ENCODE results near the gene CENPX. TPM values are rescaled to one million over a fixed set of nuclear protein-coding genes. Genes with fewer than 3 reads are reported as not detected.

Gene CENPX
- total RNA-seq, 1 experiment from 2014 or later: 180 TPM

GRCh38 chr17:82059272-82060000 is 36.8 kb upstream of the CENPX start:
- H3K9me3 ChIP-seq (replicated peaks): no peaks in the 10 kb centered on the region
- H3K27me3 ChIP-seq (replicated peaks): no peaks in the 10 kb centered on the region
- H3K4me1 ChIP-seq (replicated peaks): peaks cover 7% of the 10 kb centered on the region
- no peak for DNase-seq (ENCODE audit: low read depth in 1 of 2, low spot score in 2 of 2)
- no peak overlapping the region for H3K27ac ChIP-seq
- no peak overlapping the region for H3K4me3 ChIP-seq
- H3K36me3 ChIP-seq: peaks cover 97% of the 10 kb centered on the region

- H3K9me3 ChIP-seq (replicated peaks): no peaks in the 10 kb centered on the region
- no peak overlapping the region for H3K4me3 ChIP-seq
- no peaks in the 10 kb centered on the region for H3K27me3 ChIP-seq (replicated peaks)
- no peak for DNase-seq (ENCODE audit: low read depth in 1 of 2, low spot score in 2 of 2)
- peaks cover 2% of the 10 kb centered on the region for H3K4me1 ChIP-seq (replicated peaks)
- peaks cover 97% of the 10 kb centered on the region for H3K36me3 ChIP-seq
- H3K27ac ChIP-seq: no peak overlapping the region
Observed at GRCh38 chr17:82058855-82059249, 36.2 kb upstream of the CENPX start.

GRCh38 chr17:82058230-82058854 is 35.7 kb upstream of the CENPX start:
- H3K36me3 ChIP-seq: peaks cover 97% of the 10 kb centered on the region
- H3K9me3 ChIP-seq (replicated peaks): no peaks in the 10 kb centered on the region
- no peak overlapping the region for H3K4me3 ChIP-seq
- no peak for DNase-seq (ENCODE audit: low read depth in 1 of 2, low spot score in 2 of 2)
- H3K27ac ChIP-seq: no peak overlapping the region
- peaks cover 6% of the 10 kb centered on the region for H3K4me1 ChIP-seq (replicated peaks)
- H3K27me3 ChIP-seq (replicated peaks): no peaks in the 10 kb centered on the region

- Histone ChIP-seq H3K4me1 (replicated peaks) (peaks cover 17% of the 10 kb centered on the region), H3K36me3 (peaks cover 92% of the 10 kb centered on the region), H3K27me3 (replicated peaks) (no peaks in the 10 kb centered on the region), H3K9me3 (replicated peaks) (no peaks in the 10 kb centered on the region), H3K4me3 (no peak overlapping the region), H3K27ac (no peak overlapping the region)
- no peak for DNase-seq (ENCODE audit: low read depth in 1 of 2, low spot score in 2 of 2)
Observed at GRCh38 chr17:82056729-82057621, 34.3 kb upstream of the CENPX start.

- Histone ChIP-seq H3K27me3 (replicated peaks) (no peaks in the 10 kb centered on the region), H3K9me3 (replicated peaks) (no peaks in the 10 kb centered on the region), H3K27ac (no peak overlapping the region), H3K4me3 (no peak overlapping the region), H3K36me3 (peaks cover 89% of the 10 kb centered on the region), H3K4me1 (replicated peaks) (peaks cover 20% of the 10 kb centered on the region)
- DNase-seq (ENCODE audit: low read depth in 1 of 2, low spot score in 2 of 2): no peak
Observed at GRCh38 chr17:82055965-82056728, 33.5 kb upstream of the CENPX start.

- no peaks in the 10 kb centered on the region for H3K9me3 ChIP-seq (replicated peaks)
- no peaks in the 10 kb centered on the region for H3K27me3 ChIP-seq (replicated peaks)
- no peak overlapping the region for H3K27ac ChIP-seq
- peaks cover 87% of the 10 kb centered on the region for H3K36me3 ChIP-seq
- no peak for DNase-seq (ENCODE audit: low read depth in 1 of 2, low spot score in 2 of 2)
- H3K4me3 ChIP-seq: no peak overlapping the region
- H3K4me1 ChIP-seq (replicated peaks): peaks cover 27% of the 10 kb centered on the region
Observed at GRCh38 chr17:82055023-82055964, 32.6 kb upstream of the CENPX start.

- no peak overlapping the region for H3K4me3 ChIP-seq
- no peaks in the 10 kb centered on the region for H3K9me3 ChIP-seq (replicated peaks)
- no peak for DNase-seq (ENCODE audit: low read depth in 1 of 2, low spot score in 2 of 2)
- H3K4me1 ChIP-seq (replicated peaks): peaks cover 28% of the 10 kb centered on the region
- H3K27me3 ChIP-seq (replicated peaks): no peaks in the 10 kb centered on the region
- H3K27ac ChIP-seq: no peak overlapping the region
- H3K36me3 ChIP-seq: peaks cover 87% of the 10 kb centered on the region
Observed at GRCh38 chr17:82054351-82055022, 31.8 kb upstream of the CENPX start.

GRCh38 chr17:82053556-82054263 is 31.0 kb upstream of the CENPX start:
- Histone ChIP-seq H3K27me3 (replicated peaks) (no peaks in the 10 kb centered on the region), H3K9me3 (replicated peaks) (no peaks in the 10 kb centered on the region), H3K27ac (no peak overlapping the region), H3K4me3 (peak overlapping the region; percentile 100), H3K36me3 (peaks cover 87% of the 10 kb centered on the region), H3K4me1 (replicated peaks) (peaks cover 28% of the 10 kb centered on the region)
- DNase-seq (ENCODE audit: low read depth in 1 of 2, low spot score in 2 of 2): no peak

- DNase-seq (ENCODE audit: low read depth in 1 of 2, low spot score in 2 of 2): no peak
- Histone ChIP-seq H3K4me3 (peak overlapping the region; percentile 100), H3K36me3 (peaks cover 87% of the 10 kb centered on the region), H3K9me3 (replicated peaks) (no peaks in the 10 kb centered on the region), H3K27me3 (replicated peaks) (no peaks in the 10 kb centered on the region), H3K27ac (no peak overlapping the region), H3K4me1 (replicated peaks) (peaks cover 28% of the 10 kb centered on the region)
Observed at GRCh38 chr17:82053130-82053529, 30.5 kb upstream of the CENPX start.

- H3K36me3 ChIP-seq: peaks cover 87% of the 10 kb centered on the region
- H3K4me1 ChIP-seq (replicated peaks): peaks cover 28% of the 10 kb centered on the region
- H3K27ac ChIP-seq: no peak overlapping the region
- no peaks in the 10 kb centered on the region for H3K9me3 ChIP-seq (replicated peaks)
- H3K4me3 ChIP-seq: peak overlapping the region; percentile 100
- no peaks in the 10 kb centered on the region for H3K27me3 ChIP-seq (replicated peaks)
- DNase-seq (ENCODE audit: low read depth in 1 of 2, low spot score in 2 of 2): no peak
Observed at GRCh38 chr17:82052638-82053059, 30.0 kb upstream of the CENPX start.

GRCh38 chr17:82051776-82052637 is 29.3 kb upstream of the CENPX start, which contains the start of the genes GPS1 and RFNG:
TSS of gene GPS1 (plus strand) at chr17:82051898. CDS start at chr17:82051932, 34 bp downstream.
TSS of gene RFNG (minus strand) at chr17:82051811. CDS start at chr17:82051766, 45 bp downstream.
- Histone ChIP-seq H3K27me3 (replicated peaks) (no peaks in the 10 kb centered on the region), H3K4me1 (replicated peaks) (peaks cover 28% of the 10 kb centered on the region), H3K9me3 (replicated peaks) (no peaks in the 10 kb centered on the region), H3K27ac (no peak within 1 kb of the TSS), H3K4me3 (peak within 1 kb of the TSS; percentile 100), H3K36me3 (peaks cover 87% of the 10 kb centered on the region)
- no peak for DNase-seq (ENCODE audit: low read depth in 1 of 2, low spot score in 2 of 2)
